Neural progenitor cell (in vitro differentiated cells): Measurements from ENCODE around the gene GGTLC1. TPM values are rescaled to one million over a fixed set of nuclear protein-coding genes. Genes with fewer than 3 reads are reported as not detected.

Experiments used
- DNase-seq: peaks from one replicate; pipeline ENCODE4 v3.0.0-alpha.2; 2016; ENCODE audit warnings: low spot score
- H2AFZ ChIP-seq: fragments of 200-600 bp; sonication (generic); replicated peaks from 2 replicates; pipeline ENCODE4 v1.6.1; 2016; ENCODE audit warnings: antibody characterized with exemption
- H3F3A ChIP-seq: fragments of 200-600 bp; sonication (generic); 2 replicates; pipeline ENCODE4 v1.6.1; 2016; ENCODE audit warnings: antibody characterized with exemption, low read depth
- H3K27ac ChIP-seq: fragments of 200-600 bp; sonication (generic); 2 replicates; pipeline ENCODE4 v1.5.1; 2016; ENCODE audit warnings: mild to moderate bottlenecking
- H3K27me3 ChIP-seq: fragments of 200-600 bp; sonication (generic); 2 replicates; pipeline ENCODE4 v1.6.1; 2016; ENCODE audit warnings: mild to moderate bottlenecking, moderate library complexity
- H3K36me3 ChIP-seq: fragments of 200-600 bp; sonication (generic); 2 replicates; pipeline ENCODE4 v1.5.1; 2016
- H3K4me1 ChIP-seq: fragments of 200-600 bp; sonication (generic); 2 replicates; pipeline ENCODE4 v1.6.1; 2016; ENCODE audit warnings: mixed run types
- H3K4me2 ChIP-seq: fragments of 200-600 bp; sonication (generic); 2 replicates; pipeline ENCODE4 v1.6.1; 2016
- H3K4me3 ChIP-seq: fragments of 200-600 bp; sonication (generic); 2 replicates; pipeline ENCODE4 v1.5.1; 2016
- H3K79me2 ChIP-seq: fragments of 200-600 bp; sonication (generic); 2 replicates; pipeline ENCODE4 v1.6.1; 2016; ENCODE audit warnings: low read depth
- H3K9ac ChIP-seq: fragments of 200-600 bp; sonication (generic); 2 replicates; pipeline ENCODE4 v1.6.1; 2016
- H3K9me3 ChIP-seq: fragments of 200-600 bp; sonication (generic); 2 replicates; pipeline ENCODE4 v1.5.1; 2016; ENCODE audit warnings: low read depth
- H4K20me1 ChIP-seq: fragments of 200-600 bp; sonication (generic); 2 replicates; pipeline ENCODE4 v1.6.1; 2016; ENCODE audit warnings: low read depth
- H3K27ac Mint-ChIP-seq: 3 replicates; pipeline ENCODE4 v1.8.0; 2021; ENCODE audit warnings: mixed read lengths
- H3K27me3 Mint-ChIP-seq: 2 replicates; pipeline ENCODE4 v1.8.0; 2022; ENCODE audit warnings: low read depth, mild to moderate bottlenecking, inconsistent platforms, moderate library complexity, mixed read lengths; ENCODE audit not compliant: insufficient read depth
- H3K36me3 Mint-ChIP-seq: 3 replicates; pipeline ENCODE4 v1.8.0; 2021; ENCODE audit warnings: mixed read lengths
- H3K4me1 Mint-ChIP-seq: 3 replicates; pipeline ENCODE4 v1.8.0; 2021; ENCODE audit warnings: mixed read lengths
- H3K4me3 Mint-ChIP-seq: 3 replicates; pipeline ENCODE4 v1.8.0; 2021; ENCODE audit warnings: mild to moderate bottlenecking, moderate library complexity, mixed read lengths
- H3K9me3 Mint-ChIP-seq: 3 replicates; pipeline ENCODE4 v1.8.0; 2020; ENCODE audit warnings: mixed read lengths
- EZH2 ChIP-seq: fragments of 200-600 bp; sonication (generic); IDR thresholded peaks from 2 replicates; pipeline ENCODE4 v1.6.1; 2017; ENCODE audit warnings: antibody characterized with exemption, mild to moderate bottlenecking, moderate library complexity
- EZH2phosphoT487 ChIP-seq: fragments of 200-600 bp; sonication (generic); IDR thresholded peaks from 2 replicates; pipeline ENCODE4 v1.6.1; 2017; ENCODE audit warnings: antibody characterized with exemption
- total RNA-seq: library from RNA; depleted of rRNA; stranded (reverse); fragments of >200 nt; gene quantifications from 2 replicates; pipeline ENCODE4 v1.2.3, GENCODE V29; 2015; ENCODE audit warnings: low replicate concordance
- TF ChIP-seq, protein P1 (sequence below): fragments of 200-600 bp; sonication (generic); IDR thresholded peaks from 2 replicates; pipeline ENCODE4 v1.5.1; 2017; ENCODE audit warnings: antibody characterized with exemption, mild to moderate bottlenecking

GGTLC1 gene
- total RNA-seq, 1 donor from 2014 or later = not detected

DNA sequence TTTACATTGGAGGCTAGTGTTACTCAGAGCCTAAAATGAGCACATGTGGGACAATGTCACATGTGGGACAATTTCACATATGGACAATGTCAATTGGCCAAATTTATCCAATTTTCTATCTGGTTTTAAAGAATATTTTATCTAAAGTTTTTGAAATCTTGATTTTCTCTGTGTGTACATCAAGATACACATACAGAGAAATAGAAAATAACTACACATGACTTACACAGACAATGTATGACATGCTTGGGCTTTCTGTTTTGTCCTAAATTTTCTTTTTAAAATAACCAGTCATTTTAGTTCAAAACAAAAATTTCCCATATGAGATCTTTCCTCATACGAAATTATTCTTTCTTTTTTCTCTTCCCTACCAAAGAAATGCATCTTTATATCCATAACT, 24.6 kb downstream of the GGTLC1 start:
- Histone ChIP-seq H3K4me3 (no peak overlapping the region), H3K79me2 (no peaks in the 10 kb centered on the region), H3K9ac (no peak overlapping the region), H2AFZ (no peak overlapping the region), H3F3A (no peaks in the 10 kb centered on the region), H3K27me3 (no peaks in the 10 kb centered on the region), H3K4me2 (no peak overlapping the region), H3K9me3 (peaks cover 17% of the 10 kb centered on the region), H3K4me1 (no peaks in the 10 kb centered on the region), H4K20me1 (no peaks in the 10 kb centered on the region), H3K36me3 (no peaks in the 10 kb centered on the region), H3K27ac (no peak overlapping the region)
- no peak for TF ChIP-seq EZH2phosphoT487
- TF ChIP-seq EZH2 = no peak
- TF ChIP-seq, protein P1, sequence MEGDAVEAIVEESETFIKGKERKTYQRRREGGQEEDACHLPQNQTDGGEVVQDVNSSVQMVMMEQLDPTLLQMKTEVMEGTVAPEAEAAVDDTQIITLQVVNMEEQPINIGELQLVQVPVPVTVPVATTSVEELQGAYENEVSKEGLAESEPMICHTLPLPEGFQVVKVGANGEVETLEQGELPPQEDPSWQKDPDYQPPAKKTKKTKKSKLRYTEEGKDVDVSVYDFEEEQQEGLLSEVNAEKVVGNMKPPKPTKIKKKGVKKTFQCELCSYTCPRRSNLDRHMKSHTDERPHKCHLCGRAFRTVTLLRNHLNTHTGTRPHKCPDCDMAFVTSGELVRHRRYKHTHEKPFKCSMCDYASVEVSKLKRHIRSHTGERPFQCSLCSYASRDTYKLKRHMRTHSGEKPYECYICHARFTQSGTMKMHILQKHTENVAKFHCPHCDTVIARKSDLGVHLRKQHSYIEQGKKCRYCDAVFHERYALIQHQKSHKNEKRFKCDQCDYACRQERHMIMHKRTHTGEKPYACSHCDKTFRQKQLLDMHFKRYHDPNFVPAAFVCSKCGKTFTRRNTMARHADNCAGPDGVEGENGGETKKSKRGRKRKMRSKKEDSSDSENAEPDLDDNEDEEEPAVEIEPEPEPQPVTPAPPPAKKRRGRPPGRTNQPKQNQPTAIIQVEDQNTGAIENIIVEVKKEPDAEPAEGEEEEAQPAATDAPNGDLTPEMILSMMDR = no peak
- Mint-ChIP-seq H3K4me1 (no peaks in the 10 kb centered on the region), H3K36me3 (no peaks in the 10 kb centered on the region), H3K9me3 (peaks cover 20% of the 10 kb centered on the region), H3K27ac (no peak overlapping the region), H3K4me3 (no peak overlapping the region), H3K27me3 (peaks cover 4% of the 10 kb centered on the region)
- DNase-seq = no peak

DNA sequence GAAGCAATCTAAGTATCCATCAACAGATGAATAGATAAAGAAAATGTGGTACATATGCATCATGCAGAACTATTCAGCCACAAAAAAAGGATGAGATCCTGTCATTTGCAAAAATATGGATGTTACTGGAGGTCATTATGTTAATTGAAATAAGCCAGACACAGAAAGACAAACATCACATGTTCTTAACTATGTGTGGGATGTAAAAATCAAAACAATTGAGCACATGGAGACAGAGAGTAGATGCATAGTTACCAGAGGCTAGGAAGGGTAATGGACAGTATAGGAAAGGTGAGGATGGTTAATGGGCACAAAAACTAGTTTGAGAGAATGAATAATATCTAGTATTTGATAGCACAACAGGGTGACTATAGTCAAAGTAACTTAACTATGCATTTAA, 26.3 kb downstream of the GGTLC1 start:
- peaks cover 17% of the 10 kb centered on the region for H3K9me3 ChIP-seq
- Mint-ChIP-seq H3K4me3 (no peak overlapping the region), H3K4me1 (peaks cover 3% of the 10 kb centered on the region), H3K36me3 (no peaks in the 10 kb centered on the region), H3K27ac (no peak overlapping the region), H3K27me3 (peaks cover 4% of the 10 kb centered on the region), H3K9me3 (peaks cover 20% of the 10 kb centered on the region)
- H4K20me1 ChIP-seq = no peaks in the 10 kb centered on the region
- H3K9ac ChIP-seq = no peak overlapping the region
- no peak overlapping the region for H3K4me2 ChIP-seq
- no peaks in the 10 kb centered on the region for H3F3A ChIP-seq
- H3K36me3 ChIP-seq = no peaks in the 10 kb centered on the region
- H3K4me3 ChIP-seq = no peak overlapping the region
- no peak overlapping the region for H2AFZ ChIP-seq
- DNase-seq = no peak
- H3K79me2 ChIP-seq = no peaks in the 10 kb centered on the region
- no peaks in the 10 kb centered on the region for H3K27me3 ChIP-seq
- H3K4me1 ChIP-seq = no peaks in the 10 kb centered on the region
- TF ChIP-seq, protein P1 = no peak
- TF ChIP-seq EZH2 = no peak
- no peak for TF ChIP-seq EZH2phosphoT487
- no peak overlapping the region for H3K27ac ChIP-seq

DNA sequence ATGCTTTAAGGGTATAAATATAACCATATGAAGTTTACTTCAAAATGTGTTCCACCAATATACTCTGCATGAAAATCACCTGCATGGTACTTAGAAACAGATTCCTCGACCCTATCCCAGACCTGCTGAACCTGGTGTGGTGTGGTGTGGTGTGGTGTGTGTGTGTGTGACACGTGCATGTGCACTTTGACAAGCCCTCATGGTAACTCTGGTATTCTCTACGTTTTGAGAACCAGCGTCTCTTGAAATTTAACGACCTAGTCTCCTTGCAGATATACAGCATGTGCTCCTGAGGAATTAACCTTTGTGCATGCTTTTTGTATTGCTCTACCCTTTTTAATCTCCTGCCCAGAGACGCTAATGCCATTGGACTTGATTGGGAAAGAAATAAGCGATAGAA, 29.5 kb downstream of the GGTLC1 start:
- peaks cover 8% of the 10 kb centered on the region for H3K9me3 Mint-ChIP-seq

More for the DNA sequence above, 29.5 kb downstream of the GGTLC1 start:
- no peaks in the 10 kb centered on the region for H3K4me1 ChIP-seq
- H4K20me1 ChIP-seq = no peaks in the 10 kb centered on the region
- no peaks in the 10 kb centered on the region for H3K36me3 ChIP-seq
- DNase-seq = no peak
- no peaks in the 10 kb centered on the region for H3F3A ChIP-seq
- Mint-ChIP-seq H3K4me3 (no peak overlapping the region), H3K36me3 (no peaks in the 10 kb centered on the region), H3K27ac (no peak overlapping the region), H3K27me3 (peaks cover 4% of the 10 kb centered on the region), H3K4me1 (peaks cover 6% of the 10 kb centered on the region)
- H3K27ac ChIP-seq = no peak overlapping the region
- H3K4me3 ChIP-seq = no peak overlapping the region
- H3K9me3 ChIP-seq = peaks cover 11% of the 10 kb centered on the region
- H2AFZ ChIP-seq = no peak overlapping the region
- no peaks in the 10 kb centered on the region for H3K79me2 ChIP-seq
- H3K27me3 ChIP-seq = no peaks in the 10 kb centered on the region
- H3K4me2 ChIP-seq = no peak overlapping the region
- no peak overlapping the region for H3K9ac ChIP-seq
- TF ChIP-seq, protein P1 = no peak
- TF ChIP-seq EZH2phosphoT487 (no peak), EZH2 (no peak)
